ENCODE measurements around the gene IGDCC3. TPM values are rescaled to one million over a fixed set of nuclear protein-coding genes. Genes with fewer than 3 reads are reported as not detected.
A peak's percentile ranks its signal among the peaks of the same experiment; 100 is the strongest.

Gene IGDCC3
- total RNA-seq, 1 experiment from 2014 or later, result 0.32 TPM

DNA sequence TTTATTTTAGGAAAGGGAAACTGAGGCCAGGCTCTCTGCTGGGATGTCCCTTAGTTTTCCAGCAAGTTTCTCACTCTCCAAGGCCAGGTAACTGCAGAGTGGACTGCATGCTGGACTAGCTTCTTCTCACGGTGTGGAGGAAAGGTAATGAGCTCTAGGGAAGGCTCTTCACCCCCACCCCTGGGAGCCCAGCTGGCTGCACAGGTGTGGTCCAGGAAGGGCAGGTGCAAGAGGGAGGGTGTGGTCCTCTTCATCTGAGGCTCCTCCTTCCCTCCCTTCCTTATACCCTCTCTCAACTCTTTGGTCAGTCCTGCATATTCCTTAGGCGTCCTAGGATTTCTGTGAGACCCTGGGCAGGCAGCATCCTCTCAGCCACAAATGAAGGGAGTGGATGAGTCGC is 39.4 kb downstream of the IGDCC3 start:
- no peak overlapping the region for H3K27ac ChIP-seq (ENCODE audit: low read depth, low read length, poor library complexity, severe bottlenecking)
- H3K4me1 ChIP-seq (ENCODE audit: insufficient read depth, low read length, poor library complexity, severe bottlenecking), result peaks cover 20% of the 10 kb centered on the region
- no TSS peak for BruUV-seq (replicated peaks)
- intact Hi-C loops (cut with micrococcal nuclease; ENCODE audit: unreplicated experiment), result no loop called here
- POLR2A ChIA-PET (ENCODE audit: low non-redundant PET), result no interaction called here
- no peak overlapping the region for H3K4me3 ChIP-seq (ENCODE audit: low read depth, low read length, poor library complexity, severe bottlenecking)
- no peaks in the 10 kb centered on the region for H3K36me3 ChIP-seq (ENCODE audit: insufficient read depth, low read length, poor library complexity, severe bottlenecking)
- H3K27me3 ChIP-seq (replicated peaks; ENCODE audit: insufficient read depth, low read depth, low read length, poor library complexity), result no peaks in the 10 kb centered on the region
- H3K9me3 ChIP-seq (ENCODE audit: low read depth, low read length, poor library complexity, severe bottlenecking), result no peaks in the 10 kb centered on the region
- no peak for DNase-seq (ENCODE audit: low spot score)
- TF ChIP-seq, protein P1, sequence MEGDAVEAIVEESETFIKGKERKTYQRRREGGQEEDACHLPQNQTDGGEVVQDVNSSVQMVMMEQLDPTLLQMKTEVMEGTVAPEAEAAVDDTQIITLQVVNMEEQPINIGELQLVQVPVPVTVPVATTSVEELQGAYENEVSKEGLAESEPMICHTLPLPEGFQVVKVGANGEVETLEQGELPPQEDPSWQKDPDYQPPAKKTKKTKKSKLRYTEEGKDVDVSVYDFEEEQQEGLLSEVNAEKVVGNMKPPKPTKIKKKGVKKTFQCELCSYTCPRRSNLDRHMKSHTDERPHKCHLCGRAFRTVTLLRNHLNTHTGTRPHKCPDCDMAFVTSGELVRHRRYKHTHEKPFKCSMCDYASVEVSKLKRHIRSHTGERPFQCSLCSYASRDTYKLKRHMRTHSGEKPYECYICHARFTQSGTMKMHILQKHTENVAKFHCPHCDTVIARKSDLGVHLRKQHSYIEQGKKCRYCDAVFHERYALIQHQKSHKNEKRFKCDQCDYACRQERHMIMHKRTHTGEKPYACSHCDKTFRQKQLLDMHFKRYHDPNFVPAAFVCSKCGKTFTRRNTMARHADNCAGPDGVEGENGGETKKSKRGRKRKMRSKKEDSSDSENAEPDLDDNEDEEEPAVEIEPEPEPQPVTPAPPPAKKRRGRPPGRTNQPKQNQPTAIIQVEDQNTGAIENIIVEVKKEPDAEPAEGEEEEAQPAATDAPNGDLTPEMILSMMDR (conservative IDR thresholded peaks at IDR 0.05; ENCODE audit: low read depth, low read length), result no peak
- TF ChIP-seq EZH2 (IDR thresholded peaks at IDR 0.05; ENCODE audit: borderline replicate concordance, low read depth, low read length, poor library complexity, severe bottlenecking), result no peak
- CTCF ChIA-PET, result no interaction called here

DNA sequence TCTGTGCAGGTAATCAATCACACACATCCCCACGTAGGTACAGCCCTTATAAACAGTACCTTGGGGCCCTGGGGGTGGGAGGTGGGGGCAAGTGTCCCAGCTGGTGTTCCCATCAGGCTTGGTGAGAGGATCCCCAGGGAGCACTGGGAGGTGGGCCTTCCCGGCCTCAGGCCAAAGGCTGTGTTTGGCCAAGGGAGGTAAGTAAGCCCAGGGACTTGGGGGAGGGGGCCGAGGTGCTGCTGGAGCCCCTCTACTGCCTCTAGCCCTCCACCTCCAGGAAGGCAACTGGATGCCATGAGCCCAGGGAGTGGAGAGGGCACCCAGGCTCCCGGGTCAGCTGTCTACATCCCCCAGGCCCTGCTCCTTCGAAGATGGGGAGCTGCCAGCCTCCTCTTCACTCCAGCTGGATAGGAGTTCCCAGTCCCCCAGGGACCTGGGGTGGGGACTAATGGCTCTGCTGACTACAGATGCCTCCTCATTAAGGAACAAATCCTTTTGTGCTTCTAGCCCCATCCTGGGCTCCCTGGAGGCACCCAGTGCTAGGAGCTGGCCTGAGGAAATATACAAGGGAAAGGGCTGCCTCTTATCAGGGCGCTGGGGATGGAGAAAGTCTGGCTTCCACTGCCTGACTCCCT is 40.2 kb downstream of the IGDCC3 start:
- no peak for TF ChIP-seq EZH2 (IDR thresholded peaks at IDR 0.05; ENCODE audit: borderline replicate concordance, low read depth, low read length, poor library complexity, severe bottlenecking)
- TF ChIP-seq, protein P1 (conservative IDR thresholded peaks at IDR 0.05; ENCODE audit: low read depth, low read length), result no peak
- no peak overlapping the region for H3K4me3 ChIP-seq (ENCODE audit: low read depth, low read length, poor library complexity, severe bottlenecking)
- BruUV-seq (replicated peaks), result no TSS peak
- DNase-seq (ENCODE audit: low spot score), result peak; percentile 52
- POLR2A ChIA-PET (ENCODE audit: low non-redundant PET), result no interaction called here
- peaks cover 20% of the 10 kb centered on the region for H3K4me1 ChIP-seq (ENCODE audit: insufficient read depth, low read length, poor library complexity, severe bottlenecking)
- no peaks in the 10 kb centered on the region for H3K27me3 ChIP-seq (replicated peaks; ENCODE audit: insufficient read depth, low read depth, low read length, poor library complexity)
- CTCF ChIA-PET, result no interaction called here
- no peaks in the 10 kb centered on the region for H3K9me3 ChIP-seq (ENCODE audit: low read depth, low read length, poor library complexity, severe bottlenecking)
- intact Hi-C loops (cut with micrococcal nuclease; ENCODE audit: unreplicated experiment), result no loop called here
- no peaks in the 10 kb centered on the region for H3K36me3 ChIP-seq (ENCODE audit: insufficient read depth, low read length, poor library complexity, severe bottlenecking)
- no peak overlapping the region for H3K27ac ChIP-seq (ENCODE audit: low read depth, low read length, poor library complexity, severe bottlenecking)

DNA sequence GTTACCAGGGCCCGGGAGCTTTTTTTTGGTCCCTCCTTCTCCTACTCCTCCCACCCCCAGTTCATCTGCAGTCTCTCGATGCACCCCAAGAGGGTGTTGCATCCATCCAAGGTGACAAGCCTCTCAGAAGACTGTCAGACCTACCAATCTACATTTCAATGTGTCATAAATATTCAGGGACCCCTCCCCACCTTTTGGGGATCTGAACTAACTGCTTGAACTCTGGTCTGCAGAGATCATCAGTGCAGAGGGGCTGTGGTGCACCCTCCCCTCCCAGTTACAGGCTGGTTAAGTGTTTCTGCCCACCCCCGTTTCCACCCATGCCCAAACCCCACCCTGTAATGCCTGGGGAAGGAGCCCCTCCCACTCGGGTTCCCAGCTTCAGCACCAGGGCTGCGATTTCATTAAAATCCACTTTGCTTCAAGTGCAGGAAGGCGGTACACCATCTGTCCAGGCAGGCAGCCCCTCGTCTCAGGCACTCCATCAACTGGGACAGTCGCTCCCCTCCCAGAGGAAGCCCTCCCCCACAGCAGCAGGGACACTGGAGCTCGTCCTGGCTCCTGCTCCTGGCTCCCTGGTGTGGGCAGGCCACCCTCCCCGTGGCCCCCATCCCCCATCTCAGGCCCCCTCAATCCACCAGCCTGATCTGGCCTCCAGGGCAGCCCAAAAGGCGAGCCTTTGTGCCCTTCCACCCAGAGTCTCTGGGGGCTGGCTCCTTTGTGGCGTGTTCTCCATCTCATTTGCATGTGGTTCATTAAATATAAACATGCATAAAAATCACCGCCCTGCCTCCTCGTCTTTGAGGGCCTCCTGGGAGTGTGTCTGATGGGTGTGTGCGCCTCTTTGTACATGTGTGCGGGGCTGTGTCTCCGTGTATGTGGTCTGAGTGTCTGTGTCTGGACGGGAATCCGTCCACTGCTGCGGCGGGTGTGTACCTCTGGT is 41.0 kb downstream of the IGDCC3 start:
- no peaks in the 10 kb centered on the region for H3K27me3 ChIP-seq (replicated peaks; ENCODE audit: insufficient read depth, low read depth, low read length, poor library complexity)
- TF ChIP-seq, protein P1 (conservative IDR thresholded peaks at IDR 0.05; ENCODE audit: low read depth, low read length), result no peak
- no peak for TF ChIP-seq EZH2 (IDR thresholded peaks at IDR 0.05; ENCODE audit: borderline replicate concordance, low read depth, low read length, poor library complexity, severe bottlenecking)
- no peaks in the 10 kb centered on the region for H3K36me3 ChIP-seq (ENCODE audit: insufficient read depth, low read length, poor library complexity, severe bottlenecking)
- no peak overlapping the region for H3K27ac ChIP-seq (ENCODE audit: low read depth, low read length, poor library complexity, severe bottlenecking)
- no peaks in the 10 kb centered on the region for H3K9me3 ChIP-seq (ENCODE audit: low read depth, low read length, poor library complexity, severe bottlenecking)
- H3K4me3 ChIP-seq (ENCODE audit: low read depth, low read length, poor library complexity, severe bottlenecking), result no peak overlapping the region
- intact Hi-C loops (cut with micrococcal nuclease; ENCODE audit: unreplicated experiment), result no loop called here
- peaks cover 20% of the 10 kb centered on the region for H3K4me1 ChIP-seq (ENCODE audit: insufficient read depth, low read length, poor library complexity, severe bottlenecking)
- ChIA-PET CTCF (no interaction called here), POLR2A (ENCODE audit: low non-redundant PET) (no interaction called here)
- no TSS peak for BruUV-seq (replicated peaks)
- DNase-seq (ENCODE audit: low spot score), result peak; percentile 17

Data from A673 (cell line).